Left cardiac atrium (tissue), 4 donors: ENCODE results near the gene CAMP. TPM values are rescaled to one million over a fixed set of nuclear protein-coding genes. Genes with fewer than 3 reads are reported as not detected.
"Not testable (repeated sequence)": the region's sequence is repeated elsewhere in the genome, so short reads cannot be mapped to it uniquely, and the experiment has no call there.

Source experiments
- ATAC-seq, 2 donors: fragments of 200-7000 bp; cut with Tn5 transposase; one replicate each; pipeline ENCODE4 v1.9.1; 2020; ENCODE audit warnings: mild to moderate bottlenecking in 2 of 2, moderate library complexity in 2 of 2
- DNase-seq: peaks from one replicate; pipeline ENCODE4 v3.0.0-alpha.2; 2020
- intact Hi-C, 2 donors: fragments of 100-400 bp; cut with DNase I; formaldehyde crosslinking; loops; one replicate each; pipeline versions ENCODE4 v1.14.1 to v1.15.1; 2022 to 2023
- total RNA-seq, 2 donors: library from RNA; stranded (reverse); fragmentation: NEBNext Ultra II Directional; extraction: Animal tissue kit (Norgen Biotek cat#: 25700); gene quantifications; one replicate each; pipeline ENCODE4 v1.2.1, GENCODE V29; 2021
- donor health status: DM: no; HTN: yes; CAD: no.
- donor health status: DM: no; HTN: yes; CAD: no; lungs with severe emphysema.
- donor health status: DM: yes; HTN: yes; CAD: no.
- donor health status: Dilated cardiomyopathy.

Gene CAMP
- total RNA-seq, 2 donors from 2014 or later, result 0.34 to 2.6 TPM

DNA sequence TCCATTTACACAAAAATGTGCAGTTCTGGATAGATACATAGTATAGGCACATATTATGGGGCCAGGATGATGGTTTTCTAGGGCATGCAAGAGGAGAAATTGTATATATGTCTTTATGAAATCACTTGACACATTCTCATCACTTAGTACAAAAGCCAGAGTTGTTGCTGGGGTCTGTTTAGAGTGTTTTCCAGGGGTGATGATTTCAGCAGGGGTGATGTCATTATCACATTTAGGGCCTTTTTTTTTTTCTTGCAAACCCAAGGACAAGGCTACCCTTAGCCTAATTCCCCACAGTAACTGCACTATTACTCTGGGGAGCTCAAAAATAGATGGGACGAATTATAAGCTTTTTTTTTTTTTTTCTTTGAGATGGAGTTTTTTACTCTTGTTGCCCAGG, 21.2 kb downstream of the CAMP start:
- ATAC-seq (no peak), DNase-seq (no peak)
- intact Hi-C loops, result no loop called here

DNA sequence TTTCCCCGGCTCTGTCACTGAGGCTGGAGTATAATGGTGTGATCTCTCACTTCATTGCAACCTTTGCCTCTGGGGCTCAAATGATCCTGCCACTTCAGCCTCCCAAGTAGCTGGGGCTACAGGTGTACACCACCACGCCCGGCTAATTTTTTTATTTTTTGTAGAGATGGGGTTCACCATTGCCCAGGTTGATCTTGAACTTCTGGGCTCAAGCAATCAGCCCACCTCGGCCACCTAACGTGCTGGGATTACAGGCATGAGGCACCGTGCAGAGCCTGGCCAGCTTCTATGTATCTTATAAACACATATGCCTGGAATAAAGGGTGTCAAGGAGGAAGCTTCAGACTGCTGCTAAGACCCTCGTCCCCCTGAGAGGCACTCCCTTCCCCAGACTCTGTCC, 21.8 kb downstream of the CAMP start:
- no peak for DNase-seq
- ATAC-seq, result no peak
- intact Hi-C loops, result no loop called here

DNA sequence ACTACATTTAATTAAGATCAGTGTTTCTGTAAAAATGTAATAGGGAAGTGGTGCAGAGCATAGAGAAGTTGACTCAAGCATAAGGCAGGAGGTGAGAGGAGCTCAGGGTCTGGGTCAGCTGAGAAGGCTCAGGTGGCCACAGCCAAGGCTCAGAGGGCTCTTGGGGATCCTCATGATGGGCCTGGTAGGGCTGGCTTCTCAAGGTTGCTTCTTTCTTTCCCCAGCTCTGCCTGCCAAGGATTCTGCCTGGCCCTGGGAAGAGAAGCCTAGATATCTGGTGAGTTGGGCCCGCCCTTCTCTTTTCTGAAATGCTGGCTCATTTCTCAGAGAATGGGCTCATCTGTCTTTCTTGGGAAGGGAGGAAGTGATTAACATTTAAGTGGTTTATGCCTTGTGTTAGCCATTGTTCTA, 24.1 kb downstream of the CAMP start:
- intact Hi-C loops, result no loop called here
- no peak for DNase-seq
- peak in 1 of 2 donors; percentile 72 for ATAC-seq

DNA sequence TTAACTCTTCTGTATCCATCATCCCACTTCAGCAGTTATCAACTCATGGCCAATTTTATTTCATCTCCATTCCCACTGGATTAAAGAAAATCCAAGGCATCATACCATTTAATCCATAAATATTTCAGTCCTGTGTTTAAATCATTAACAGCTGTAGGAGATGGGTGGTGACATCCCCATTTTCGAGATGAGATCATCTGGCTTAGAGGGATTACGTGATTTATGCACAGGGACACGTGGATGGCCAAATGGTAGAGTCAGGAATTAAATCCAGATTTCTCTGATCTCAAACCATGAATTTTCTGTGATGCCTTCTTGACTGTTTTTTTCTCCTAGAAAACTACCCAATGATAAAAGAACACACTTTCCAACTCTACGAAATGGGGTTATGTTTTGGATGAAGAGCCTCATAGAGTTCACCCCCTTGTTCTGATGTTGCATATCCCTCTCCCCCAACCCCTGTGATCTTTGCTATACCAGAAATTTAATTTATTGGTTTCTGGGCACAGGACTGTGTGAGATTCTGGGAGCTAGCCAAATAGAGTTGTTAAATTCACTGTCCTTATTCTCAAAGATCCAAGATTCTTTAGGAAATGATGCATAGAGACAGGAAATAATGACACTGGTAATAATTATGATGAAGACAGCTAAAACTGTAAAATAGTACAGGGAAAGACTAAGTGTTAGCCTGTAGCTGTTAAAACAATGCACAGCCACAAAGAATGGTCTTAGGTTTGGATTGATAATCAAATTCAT, 25.0 kb downstream of the CAMP start:
- DNase-seq (no peak), ATAC-seq (no peak)

DNA sequence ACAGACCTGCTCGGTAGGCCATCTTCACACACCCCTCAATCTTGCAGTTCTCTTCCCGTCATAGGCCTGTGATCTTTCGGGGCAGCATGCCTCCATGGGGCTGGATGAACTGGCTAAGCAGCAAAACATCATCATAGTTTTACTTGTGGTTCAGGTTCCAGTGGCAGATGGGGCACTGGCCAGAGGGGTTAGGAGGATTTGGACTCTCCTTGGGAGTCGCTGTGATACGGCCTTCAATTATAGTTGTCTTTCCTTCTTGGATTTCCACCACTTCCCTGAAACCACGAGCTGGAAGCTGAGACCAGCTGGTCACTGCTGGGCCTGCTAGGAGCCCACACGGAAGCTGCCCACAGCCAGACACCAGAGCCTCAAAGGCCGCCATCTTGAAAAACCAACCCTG, 33.3 kb downstream of the CAMP start:
- ATAC-seq (no peak), DNase-seq (no peak)
- intact Hi-C loops, result no loop called here

More for the DNA sequence above, 25.0 kb downstream of the CAMP start:
- intact Hi-C loops, result no loop called here

DNA sequence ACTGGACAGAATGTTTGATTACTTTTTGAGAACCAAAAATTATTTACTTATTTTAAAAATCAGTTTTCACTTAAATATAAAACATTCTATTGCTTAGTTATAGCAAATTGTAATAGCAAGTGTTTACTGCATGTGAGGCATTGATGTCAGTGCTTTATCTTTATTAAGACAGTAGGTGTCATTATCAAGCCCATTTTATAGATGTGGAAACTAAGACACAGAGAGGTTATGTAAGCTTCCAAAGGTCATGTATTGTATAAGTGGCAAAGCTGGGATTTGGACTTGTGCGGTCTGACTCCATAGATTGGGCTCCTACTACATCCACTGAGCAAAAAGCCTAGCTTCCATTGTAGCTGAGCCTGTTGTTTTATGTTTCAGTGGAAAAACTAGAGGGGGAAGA, 35.2 kb downstream of the CAMP start:
- DNase-seq (no peak), ATAC-seq (no peak)
- intact Hi-C loops, result no loop called here

DNA sequence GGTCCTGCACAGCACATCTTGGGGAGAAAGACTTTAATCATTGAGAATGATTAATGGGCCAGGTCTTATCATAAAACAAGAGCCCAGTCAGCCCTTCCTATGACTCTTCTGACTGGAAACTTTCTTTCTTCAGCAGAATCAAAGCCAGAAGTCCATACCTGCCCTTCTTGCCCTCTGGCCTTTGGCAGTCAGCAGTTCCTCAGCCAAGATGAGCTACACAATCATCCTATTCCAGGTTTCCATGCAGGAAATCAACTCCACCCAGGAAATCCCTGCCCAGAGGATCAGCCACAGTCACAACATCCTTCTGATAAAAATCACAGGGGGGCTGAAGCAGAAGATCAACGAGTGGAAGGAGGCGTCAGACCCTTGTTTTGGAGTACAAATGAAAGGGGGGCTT, 44.5 kb downstream of the CAMP start:
- DNase-seq (no peak), ATAC-seq (peak in 1 of 2 donors; percentile 67)
- intact Hi-C loops, result no loop called here

DNA sequence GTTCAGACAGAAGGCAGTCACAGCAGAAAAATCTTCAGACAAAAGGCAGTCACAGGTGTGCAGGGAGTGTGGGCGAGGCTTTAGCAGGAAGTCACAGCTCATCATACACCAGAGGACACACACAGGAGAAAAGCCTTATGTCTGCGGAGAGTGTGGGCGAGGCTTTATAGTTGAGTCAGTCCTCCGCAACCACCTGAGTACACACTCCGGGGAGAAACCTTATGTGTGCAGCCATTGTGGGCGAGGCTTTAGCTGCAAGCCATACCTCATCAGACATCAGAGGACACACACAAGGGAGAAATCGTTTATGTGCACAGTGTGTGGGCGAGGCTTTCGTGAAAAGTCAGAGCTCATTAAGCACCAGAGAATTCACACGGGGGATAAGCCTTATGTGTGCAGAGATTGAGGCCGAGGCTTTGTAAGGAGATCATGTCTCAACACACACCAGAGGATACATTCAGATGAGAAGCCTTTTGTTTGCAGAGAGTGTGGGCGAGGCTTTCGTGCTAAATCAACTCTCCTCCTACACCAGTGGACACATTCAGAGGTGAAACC, 45.2 kb downstream of the CAMP start:
- intact Hi-C loops, result no loop called here
- peak in 1 of 2 donors; percentile 26 for ATAC-seq
- DNase-seq, result no peak

DNA sequence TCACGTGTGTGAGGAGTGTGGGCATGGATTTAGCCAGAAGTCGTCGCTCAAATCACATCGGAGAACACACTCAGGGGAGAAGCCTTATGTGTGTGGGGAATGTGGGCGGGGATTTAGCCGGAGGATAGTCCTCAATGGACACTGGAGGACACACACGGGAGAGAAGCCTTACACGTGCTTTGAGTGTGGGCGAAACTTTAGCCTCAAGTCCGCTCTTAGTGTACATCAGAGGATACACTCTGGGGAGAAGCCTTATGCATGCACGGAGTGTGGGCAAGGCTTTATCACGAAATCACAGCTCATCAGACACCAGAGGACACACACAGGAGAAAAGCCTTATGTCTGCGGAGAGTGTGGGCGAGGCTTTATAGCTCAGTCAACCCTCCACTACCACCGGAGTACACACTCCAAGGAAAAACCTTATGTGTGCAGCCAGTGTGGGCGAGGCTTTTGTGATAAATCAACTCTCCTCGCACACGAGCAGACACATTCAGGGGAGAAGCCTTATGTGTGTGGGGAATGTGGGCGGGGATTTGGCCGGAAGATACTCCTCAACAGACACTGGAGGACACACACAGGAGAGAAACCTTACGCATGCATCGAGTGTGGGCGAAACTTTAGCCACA, 45.8 kb downstream of the CAMP start:
- intact Hi-C loops, result no loop called here
- DNase-seq, result no peak
- peak; percentile 20 to 50 for ATAC-seq

DNA sequence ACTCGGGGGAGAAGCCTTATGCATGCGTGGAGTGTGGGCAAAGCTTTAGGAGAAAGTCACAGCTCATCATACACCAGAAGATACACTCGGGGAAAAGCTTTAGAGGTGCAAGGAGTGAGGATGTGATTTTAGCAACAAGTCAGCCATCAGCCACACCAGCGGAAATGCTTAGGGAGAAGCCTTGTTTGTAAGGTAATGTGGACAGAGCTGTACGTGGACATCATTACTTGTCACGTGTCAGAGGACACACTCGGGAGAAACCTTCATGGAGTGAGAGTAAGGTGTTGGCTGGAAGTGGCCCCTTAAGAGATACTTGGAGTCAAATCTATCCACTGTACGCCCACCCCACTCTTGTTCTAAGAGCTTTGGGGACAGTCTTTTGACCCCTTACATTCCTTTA, 46.3 kb downstream of the CAMP start:
- no peak for DNase-seq
- intact Hi-C loops, result no loop called here
- no peak for ATAC-seq

DNA sequence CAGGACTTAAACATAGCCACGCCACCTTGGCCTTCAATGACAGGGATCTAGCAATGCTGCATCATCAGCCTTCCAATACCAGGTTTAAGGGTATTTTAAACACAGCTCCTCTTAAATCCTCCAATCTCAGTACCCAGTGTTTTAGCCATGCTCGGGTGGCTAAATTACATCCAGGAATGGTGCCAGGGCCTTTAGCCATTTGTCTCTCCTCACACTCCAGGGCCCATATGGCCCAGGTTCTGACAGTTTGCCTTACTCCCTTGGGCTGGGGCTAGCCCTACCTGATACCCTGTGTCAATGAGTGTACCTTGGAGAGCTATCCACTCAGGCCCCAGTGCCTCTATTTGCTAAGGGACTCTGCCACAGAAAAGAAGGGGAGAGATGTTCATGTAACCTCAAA, 47.0 kb downstream of the CAMP start:
- no peak for DNase-seq
- no peak for ATAC-seq
- intact Hi-C loops, result loop anchor here in 1 of 2 donors (5.0 kb wide), 1 partner anchor 167 kb away; no protein-coding TSS in a partner anchor

DNA sequence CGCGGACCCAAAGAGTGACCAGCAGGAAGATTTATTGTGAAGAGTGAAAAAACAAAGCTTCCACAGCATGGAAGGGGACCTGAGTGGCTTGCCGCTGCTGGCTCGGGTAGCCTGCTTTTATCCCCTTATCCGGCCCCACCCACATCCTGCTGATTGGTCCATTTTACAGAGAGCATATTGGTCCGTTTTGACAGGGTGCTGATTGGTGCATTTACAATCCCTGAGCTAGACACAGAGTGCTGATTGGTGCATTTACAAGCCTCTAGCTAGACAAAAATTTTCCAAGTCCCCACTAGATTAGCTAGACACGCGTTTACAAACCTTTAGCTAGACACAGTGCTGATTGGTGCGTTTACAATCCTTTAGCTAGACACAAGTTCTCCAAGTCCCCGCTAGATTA, 47.9 kb downstream of the CAMP start:
- not testable (repeated sequence) for DNase-seq, ATAC-seq
- intact Hi-C loops, result loop anchor here in 1 of 2 donors (5.0 kb wide), 1 partner anchor 166 kb away; no protein-coding TSS in a partner anchor

DNA sequence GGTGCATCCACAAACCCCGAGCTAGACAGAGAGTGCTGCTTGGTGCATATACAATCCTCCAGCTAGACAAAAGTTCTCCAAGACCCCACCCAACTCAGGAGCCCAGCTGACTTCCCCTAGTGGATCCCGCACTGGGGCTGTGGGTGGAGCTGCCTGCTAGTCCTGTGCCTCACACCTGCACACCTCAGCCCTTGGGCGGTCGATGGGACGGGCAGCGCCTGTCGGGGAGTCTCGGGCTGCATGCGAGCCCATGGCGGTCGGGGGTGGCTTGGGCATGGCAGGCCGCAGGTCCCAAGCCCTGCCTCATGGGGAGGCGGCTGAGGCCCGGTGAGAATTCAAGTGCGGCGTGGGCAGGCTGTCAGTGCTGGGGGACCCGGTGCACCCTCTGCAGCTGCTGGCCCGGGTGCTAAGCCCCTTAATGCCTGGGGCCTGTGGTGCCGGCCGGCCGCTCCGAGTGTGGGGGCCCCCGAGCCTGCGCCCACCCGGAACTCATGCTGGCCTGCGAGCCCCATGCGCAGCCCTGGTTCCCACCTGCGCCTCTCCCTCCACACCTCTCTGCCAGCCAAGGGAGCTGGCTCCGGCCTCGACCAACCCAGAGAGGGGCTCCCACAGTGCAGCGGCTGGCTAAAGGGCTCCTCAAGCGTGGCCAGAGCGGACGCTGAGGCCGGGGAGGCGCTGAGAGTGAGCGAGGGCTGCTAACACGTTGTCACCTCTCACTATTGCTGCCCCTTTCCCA, 48.6 kb downstream of the CAMP start:
- ATAC-seq (no peak), DNase-seq (no peak)
- intact Hi-C loops, result loop anchor here in 1 of 2 donors (5.0 kb wide), 1 partner anchor 165 kb away; no protein-coding TSS in a partner anchor

DNA sequence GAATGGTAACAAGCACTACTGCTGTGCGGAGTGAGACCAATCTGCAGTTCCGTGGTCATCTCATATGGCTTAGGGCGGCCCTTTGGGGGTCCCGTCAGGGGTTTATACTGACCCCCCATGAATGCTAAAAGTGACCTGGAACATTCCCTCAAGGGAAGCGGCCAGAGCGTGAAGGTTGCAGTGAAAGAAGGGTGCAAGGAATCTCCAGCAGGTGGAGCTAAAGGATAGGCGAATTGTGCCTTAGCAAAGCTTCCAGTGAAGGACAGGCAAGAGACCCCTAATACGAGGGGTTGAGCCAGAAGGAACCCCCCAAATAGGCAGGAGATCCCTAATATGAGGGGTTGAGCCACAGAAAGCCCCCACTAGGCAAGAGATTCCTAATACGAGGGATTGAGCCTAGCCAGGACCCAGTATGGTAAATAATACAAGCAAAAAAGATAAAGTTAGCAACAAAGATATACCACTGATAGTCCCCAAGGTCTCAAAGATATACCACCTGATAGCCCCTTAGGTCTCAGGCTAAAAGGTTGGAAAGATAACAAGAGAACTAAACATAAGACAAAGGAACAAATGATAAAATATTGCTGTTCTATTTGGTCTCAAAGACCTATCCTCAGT, 50.4 kb downstream of the CAMP start:
- intact Hi-C loops, result loop anchor here (1.0 to 5.0 kb wide), 2 partner anchors 163 to 164 kb away; no protein-coding TSS in a partner anchor
- peak in 1 of 2 donors; percentile 66 for ATAC-seq

DNA sequence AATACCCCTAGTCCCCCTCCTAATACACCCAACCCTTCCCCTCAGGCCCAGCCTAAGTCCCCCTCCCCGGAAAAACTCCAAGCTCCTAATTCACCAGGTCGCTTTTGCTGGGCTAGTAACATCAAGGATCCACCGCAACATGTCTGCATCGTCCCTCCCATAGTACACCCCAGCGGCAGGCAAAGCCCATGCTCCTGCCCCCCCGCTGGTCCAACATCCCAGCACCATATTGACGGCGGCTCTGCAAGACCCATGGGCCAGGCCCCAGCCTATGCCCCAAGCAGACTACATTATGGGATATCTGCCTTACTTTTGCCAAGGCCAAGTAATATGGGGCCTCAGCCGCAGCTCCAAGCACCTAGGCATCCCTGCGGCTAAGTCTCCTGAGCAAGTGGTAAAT, 51.2 kb downstream of the CAMP start:
- DNase-seq, result no peak
- intact Hi-C loops, result loop anchor here in 1 of 2 donors (5.0 kb wide), 1 partner anchor 163 kb away; no protein-coding TSS in a partner anchor
- ATAC-seq, result no peak

More for the DNA sequence above, 50.4 kb downstream of the CAMP start:
- DNase-seq, result no peak
